Midbrain (tissue), 1 donor: Measurements from ENCODE around the gene HSD11B2.

ENCODE experiments used
- DNase-seq: peaks from one replicate; lab custom pipeline; 2025; lab: John Stamatoyannopoulos, UW

The HSD11B2 gene

GRCh38 chr16:67451704-67452435, 20.9 kb downstream of the HSD11B2 start:
- no peak for DNase-seq

DNA sequence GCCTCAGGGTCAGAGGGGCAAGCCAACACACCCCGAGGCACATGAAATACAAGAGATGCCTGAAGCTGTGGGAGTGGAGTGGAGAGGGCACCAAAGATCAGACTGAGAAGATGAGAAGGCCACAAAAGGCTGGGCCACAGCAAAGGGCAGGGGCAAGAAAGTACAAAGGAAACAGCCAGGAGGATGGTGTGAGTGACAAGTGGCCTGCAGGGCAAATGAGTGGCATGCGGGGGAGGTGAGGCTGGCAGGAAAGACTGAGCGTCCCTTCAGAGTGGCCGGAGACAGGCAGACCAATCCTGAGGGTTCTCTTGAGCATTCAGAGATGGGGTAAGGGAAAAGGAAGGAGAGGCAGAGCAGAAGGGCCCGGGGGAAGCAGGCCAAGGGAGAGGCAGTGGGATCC, 23.2 kb downstream of the HSD11B2 start:
- no peak for DNase-seq

DNA sequence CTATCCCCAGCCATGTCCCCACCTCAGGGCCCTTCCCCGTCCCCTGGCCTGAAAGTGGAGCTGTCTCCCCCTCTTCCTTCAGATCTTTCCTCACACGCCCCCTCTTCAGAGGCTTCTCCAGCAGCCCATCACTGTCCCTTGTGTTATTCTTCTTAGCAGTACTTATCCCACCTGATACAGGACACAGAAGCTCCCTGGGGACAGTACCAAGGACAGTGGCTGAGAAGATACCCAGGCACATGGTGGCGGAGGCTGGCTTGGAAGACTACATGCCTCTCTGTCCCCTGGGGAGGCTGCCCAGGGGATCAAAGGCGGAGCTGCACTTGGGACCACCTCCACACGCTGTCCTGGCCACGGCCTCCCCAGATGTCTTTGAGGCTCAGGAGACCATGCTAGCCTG, 23.9 kb downstream of the HSD11B2 start:
- no peak for DNase-seq

DNA sequence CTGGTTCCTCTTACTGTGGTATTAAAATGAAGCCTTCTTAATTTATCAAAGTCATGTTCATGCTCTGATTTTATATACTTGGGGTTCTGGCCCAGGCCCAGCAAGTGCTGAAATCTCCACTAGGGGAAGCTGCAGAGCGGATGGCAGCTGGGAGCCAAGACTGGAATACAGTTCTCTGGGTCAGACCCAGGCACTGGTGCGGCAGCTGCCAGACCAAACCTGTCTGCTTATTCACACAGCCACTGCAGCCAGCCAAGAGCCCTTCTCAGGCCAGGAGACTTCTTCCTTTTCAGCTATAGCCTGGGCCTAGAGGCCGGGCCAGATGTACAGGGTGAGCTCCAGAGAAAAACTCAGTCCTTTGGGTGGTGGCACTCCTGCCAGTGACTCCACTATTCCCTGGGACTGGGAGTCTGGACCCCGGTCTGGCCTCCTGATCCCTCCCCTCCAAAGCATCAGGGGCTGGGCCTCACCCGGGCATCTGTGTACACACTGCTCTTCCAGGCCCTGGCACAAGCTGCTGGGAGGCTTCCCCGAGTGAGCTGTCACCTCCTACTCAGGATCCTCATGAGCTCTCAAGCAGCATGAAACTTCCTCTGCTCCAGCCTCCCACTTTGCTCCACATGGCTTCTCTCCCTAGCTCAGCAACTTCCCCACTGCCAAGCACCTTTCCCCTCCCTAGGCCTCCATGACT, 25.6 kb downstream of the HSD11B2 start:
- peak; percentile 6 for DNase-seq

DNA sequence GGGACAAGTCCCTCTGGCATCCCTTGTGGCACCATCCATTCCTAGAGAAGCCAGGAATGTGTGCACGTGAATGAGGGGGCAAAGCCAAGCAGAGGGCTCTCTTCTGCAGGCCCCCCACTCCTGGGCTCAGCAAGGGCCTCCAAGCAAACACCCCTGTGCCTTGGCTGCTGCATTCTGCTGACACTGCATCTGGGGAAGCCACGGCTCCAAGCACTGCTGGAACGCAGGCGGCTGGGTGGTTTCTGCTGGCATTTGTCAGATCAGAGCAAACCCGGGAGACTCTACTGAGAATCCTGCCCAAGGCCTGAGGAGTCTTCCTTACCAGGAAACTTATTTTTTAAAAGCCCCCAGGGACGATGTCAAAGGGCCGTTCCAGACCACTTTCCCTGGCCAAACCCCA, 26.7 kb downstream of the HSD11B2 start:
- no peak for DNase-seq

- no peak for DNase-seq
These were observed 27.3 kb downstream of the HSD11B2 start for GRCh38 chr16:67458121-67458641.

GRCh38 chr16:67459066-67459860, 28.3 kb downstream of the HSD11B2 start:
- peak; percentile 34 for DNase-seq

DNA sequence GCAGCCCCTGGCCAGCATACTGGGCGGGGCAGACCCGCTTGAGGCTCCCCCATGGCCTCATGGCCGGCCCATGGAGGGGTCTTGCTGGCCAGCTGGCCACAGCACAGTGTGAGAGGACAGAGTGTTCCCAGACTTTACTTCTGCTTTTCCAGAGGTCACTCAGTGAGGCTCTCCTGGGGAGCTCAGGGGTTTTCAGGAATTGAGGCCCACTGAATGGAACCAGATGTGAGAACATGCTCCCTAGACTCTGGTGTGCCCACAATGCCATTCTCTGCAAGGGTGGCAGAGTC, 28.9 kb downstream of the HSD11B2 start:
- no peak for DNase-seq

GRCh38 chr16:67460168-67460567, 29.2 kb downstream of the HSD11B2 start:
- DNase-seq, result no peak

DNA sequence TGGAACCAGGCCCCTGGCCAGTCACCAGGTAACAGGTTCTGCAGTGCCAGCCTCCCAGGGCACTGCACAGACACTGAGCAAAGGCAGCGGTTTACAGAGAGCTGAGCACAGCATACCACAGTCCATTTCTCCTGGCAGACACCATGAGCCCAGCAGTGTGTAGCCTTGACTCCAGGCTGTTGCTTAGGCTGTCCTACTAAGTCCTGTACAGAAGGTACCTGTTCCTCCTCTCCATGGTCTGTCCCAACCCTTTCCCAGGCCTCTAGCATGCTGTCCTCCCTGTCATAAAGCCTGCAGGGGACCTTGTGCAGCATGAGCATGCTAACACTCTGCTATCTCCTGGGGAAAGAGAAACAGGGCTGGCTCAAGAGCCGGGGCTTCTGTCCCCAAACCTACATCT, 30.0 kb downstream of the HSD11B2 start:
- DNase-seq, result no peak

GRCh38 chr16:67461600-67462278, 30.8 kb downstream of the HSD11B2 start:
- no peak for DNase-seq

DNA sequence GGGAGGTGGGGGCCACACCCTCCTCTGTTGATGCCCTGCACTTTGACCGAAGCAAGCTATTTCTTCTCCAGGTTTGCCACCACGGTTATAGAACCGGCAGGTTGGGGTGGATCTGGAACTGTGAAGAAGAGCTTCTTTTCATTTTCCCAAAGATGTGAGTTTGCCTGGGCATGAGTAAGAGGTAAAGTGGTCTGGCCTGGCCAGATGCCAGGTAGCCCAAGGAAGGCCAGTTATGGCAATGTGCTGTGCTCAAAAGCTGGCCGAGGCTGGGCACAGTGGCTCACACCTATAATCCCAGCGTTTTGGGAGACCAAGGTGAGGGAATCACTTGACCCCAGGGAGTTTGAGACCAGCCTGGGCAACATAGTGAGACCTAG, 31.3 kb downstream of the HSD11B2 start:
- DNase-seq, result no peak

- DNase-seq, result no peak
These were observed 32.1 kb downstream of the HSD11B2 start for GRCh38 chr16:67463059-67463458.

- no peak for DNase-seq
These were observed 32.8 kb downstream of the HSD11B2 start for GRCh38 chr16:67463691-67464090.

DNA sequence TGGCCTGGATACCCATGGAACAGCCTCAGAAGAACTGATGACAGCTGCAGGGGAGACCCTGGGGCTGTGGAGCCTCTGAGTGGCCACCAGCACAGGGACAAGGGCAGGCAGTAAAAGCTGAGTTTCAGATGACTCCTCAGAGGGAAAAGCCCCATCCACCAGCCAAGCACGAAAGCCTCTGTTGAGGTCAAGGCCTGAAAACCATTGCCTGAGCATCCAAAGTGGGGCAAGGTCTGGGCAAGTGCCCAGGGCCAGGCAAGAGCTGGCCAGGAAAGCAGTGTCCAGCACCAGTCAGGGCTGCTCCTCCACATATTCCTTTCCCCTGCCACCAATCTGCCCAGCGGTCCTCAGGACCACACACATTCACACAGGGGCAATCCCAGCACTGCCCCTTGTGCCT, 33.6 kb downstream of the HSD11B2 start:
- DNase-seq, result peak; percentile 55

DNA sequence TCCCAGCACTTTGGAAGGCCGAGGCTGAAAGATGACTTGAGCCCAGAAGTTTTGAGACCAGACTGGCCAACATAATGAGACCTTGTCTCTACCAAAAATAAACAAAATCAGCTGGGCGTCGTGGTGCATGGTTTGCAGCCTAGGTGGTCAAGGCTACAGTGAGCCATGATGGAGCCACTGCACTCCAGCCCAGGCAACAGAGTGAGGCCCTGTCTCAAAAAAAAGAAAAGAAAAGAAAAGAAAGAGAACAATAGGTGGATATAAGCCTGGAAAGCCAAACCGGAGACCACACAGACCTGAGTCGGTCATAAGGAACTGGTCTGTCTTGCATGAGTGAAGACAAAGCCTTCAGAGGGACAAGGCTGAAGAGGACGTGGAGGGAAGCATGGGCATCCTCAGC, 35.7 kb downstream of the HSD11B2 start:
- DNase-seq, result no peak

GRCh38 chr16:67468731-67469130, 37.8 kb downstream of the HSD11B2 start:
- DNase-seq, result no peak

GRCh38 chr16:67470359-67470758, 39.4 kb downstream of the HSD11B2 start:
- DNase-seq, result peak; percentile 92

DNA sequence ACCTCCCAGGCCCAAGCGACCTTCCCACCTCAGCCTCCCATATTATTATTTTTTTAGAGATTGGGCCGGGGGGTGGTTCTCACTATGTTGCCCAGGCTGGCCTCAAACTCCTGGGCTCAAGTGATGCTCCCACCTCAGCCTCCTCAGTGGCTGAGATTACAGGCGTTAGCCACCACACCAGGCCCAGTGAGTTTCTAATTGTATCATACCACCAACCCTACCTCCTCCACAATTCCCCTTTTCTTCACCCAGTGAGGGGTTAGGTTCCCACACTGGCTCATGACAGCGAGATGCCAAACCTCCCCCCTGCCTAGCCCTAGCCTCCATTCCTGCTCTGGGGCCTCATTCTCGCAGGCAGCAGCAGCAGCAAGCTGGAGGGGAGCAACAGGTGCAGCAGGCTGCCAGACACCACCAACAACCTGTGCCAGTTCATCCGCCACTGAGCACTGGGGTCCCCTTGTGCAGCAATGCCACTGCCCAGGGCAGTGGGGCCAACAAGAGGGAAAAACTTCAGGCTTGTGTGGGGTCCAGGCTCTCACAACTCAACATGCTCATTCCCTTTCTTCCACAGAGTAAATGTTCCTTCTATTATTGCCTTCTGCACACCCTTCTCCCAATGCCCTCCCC, 41.0 kb downstream of the HSD11B2 start:
- DNase-seq, result no peak

GRCh38 chr16:67474551-67475455, 43.9 kb downstream of the HSD11B2 start:
- DNase-seq, result no peak
